Epithelial cell of proximal tubule (primary cell): ENCODE measurements around the gene HIPK3. TPM values are rescaled to one million over a fixed set of nuclear protein-coding genes. Genes with fewer than 3 reads are reported as not detected.
"Not testable (repeated sequence)": the region's sequence is repeated elsewhere in the genome, so short reads cannot be mapped to it uniquely, and the experiment has no call there.

Experiments
- DNase-seq: peaks from one replicate; pipeline ENCODE4 v3.0.0-alpha.2; 2011; ENCODE audit warnings: low read depth
- H3K4me3 ChIP-seq: 2 replicates; pipeline ENCODE4 v1.5.1; 2011; ENCODE audit warnings: low read depth, mild to moderate bottlenecking, low read length
- total RNA-seq: library from RNA; depleted of rRNA; stranded (reverse); fragments of >200 nt; gene quantifications from 2 replicates; pipeline ENCODE4 v1.2.3, GENCODE V29; 2015
- TF ChIP-seq, protein P1 (sequence below): conservative IDR thresholded peaks from 2 replicates; pipeline ENCODE4 v1.5.1; 2012; ENCODE audit warnings: low read depth, mild to moderate bottlenecking, low read length

Gene HIPK3
- 21.3 and 26.9 TPM in 2 replicates for total RNA-seq

DNA sequence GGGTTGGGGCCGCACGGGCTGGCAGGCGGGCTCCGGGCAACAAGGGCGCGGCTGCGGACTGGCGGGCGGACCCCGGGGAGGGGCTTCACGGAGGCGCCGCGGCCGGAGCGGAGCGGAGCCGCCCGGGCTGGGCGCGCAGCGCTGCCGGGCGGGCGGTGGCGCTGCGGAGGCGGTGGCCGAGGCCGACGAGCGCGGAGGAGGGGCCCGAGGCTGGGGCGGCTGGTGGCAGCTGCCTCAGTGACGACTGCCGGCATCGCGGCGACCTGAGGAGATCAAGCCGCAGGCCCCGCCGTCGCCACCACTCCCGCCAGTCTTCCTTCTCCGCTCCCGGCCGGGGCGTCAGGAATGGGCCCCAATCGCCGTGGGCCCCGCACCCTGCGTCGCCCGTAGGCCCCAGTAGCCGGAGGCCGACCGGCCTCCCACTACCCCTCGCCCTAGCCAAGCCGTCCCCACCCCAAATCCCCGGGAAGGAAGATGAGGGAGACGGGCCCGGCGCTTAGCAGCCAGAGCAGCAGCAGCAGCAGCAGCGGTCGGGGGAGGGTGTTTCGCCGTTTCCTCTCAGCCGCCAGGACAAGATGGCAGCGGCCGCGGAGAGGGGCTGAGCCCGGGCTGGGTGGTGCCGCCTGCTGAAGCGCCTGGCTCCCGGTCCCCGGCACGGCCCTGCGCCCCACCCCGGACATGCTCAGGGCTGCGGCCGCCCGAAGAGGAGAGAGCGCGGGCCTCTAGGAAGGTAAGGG, at the start of gene HIPK3:
HIPK3 (plus strand) TSS at position 222 of the 737 bp plus-strand sequence.
- TF ChIP-seq, protein P1, sequence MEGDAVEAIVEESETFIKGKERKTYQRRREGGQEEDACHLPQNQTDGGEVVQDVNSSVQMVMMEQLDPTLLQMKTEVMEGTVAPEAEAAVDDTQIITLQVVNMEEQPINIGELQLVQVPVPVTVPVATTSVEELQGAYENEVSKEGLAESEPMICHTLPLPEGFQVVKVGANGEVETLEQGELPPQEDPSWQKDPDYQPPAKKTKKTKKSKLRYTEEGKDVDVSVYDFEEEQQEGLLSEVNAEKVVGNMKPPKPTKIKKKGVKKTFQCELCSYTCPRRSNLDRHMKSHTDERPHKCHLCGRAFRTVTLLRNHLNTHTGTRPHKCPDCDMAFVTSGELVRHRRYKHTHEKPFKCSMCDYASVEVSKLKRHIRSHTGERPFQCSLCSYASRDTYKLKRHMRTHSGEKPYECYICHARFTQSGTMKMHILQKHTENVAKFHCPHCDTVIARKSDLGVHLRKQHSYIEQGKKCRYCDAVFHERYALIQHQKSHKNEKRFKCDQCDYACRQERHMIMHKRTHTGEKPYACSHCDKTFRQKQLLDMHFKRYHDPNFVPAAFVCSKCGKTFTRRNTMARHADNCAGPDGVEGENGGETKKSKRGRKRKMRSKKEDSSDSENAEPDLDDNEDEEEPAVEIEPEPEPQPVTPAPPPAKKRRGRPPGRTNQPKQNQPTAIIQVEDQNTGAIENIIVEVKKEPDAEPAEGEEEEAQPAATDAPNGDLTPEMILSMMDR = no peak
- DNase-seq = no peak

DNA sequence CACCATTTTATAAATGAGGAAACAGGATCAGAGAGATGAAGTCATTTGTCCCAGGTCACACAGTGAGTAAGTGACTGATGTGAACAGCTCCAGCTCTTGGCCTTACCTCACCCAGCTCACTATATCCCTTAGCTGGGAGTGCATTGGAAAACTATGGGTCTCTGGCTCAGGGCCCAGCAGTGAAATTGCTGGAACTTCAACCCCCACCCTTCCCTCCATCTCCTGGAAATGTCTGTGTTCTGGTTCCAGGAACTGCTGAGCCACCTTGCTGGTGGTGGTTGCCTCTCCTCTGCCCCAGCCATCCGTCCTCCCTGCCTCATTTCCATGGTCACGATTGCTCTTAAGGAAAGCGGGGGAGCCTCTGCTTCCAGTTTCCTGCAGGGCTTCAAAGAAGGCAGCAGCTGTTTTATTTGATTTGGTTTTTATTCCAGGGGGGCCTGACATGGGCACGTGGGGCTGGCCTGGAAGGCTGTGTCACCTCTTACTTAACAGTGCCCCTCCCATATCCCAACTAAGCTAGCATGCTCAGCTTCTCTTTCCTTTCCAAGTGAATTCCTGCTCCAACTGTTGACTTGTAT, 49.7 kb upstream of the HIPK3 start:
- TF ChIP-seq, protein P1 = no peak
- DNase-seq = no peak
- no peak overlapping the region for H3K4me3 ChIP-seq

More for the DNA sequence above, at the start of gene HIPK3:
- peak within 1 kb of the TSS; percentile 91 for H3K4me3 ChIP-seq

DNA sequence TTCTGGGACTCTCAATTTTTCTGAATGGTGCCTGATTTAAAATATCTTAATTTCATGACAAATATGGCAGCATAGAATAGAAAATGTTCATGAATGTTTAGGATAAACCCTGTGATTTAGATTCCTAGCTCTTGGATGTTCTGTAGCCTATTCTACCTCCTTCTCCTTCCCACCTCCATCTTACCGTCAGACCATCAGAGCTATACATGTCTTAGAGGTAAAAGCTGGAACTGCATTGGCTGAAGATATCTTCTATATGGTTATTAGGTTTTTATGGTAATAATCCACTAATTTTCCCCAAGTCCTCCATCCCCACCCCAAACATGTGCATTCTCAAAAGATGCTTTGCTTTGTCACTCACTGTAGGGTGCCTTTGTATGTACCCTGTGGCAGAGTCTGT, 49.0 kb upstream of the HIPK3 start:
- DNase-seq = no peak
- no peak overlapping the region for H3K4me3 ChIP-seq
- TF ChIP-seq, protein P1 = no peak

DNA sequence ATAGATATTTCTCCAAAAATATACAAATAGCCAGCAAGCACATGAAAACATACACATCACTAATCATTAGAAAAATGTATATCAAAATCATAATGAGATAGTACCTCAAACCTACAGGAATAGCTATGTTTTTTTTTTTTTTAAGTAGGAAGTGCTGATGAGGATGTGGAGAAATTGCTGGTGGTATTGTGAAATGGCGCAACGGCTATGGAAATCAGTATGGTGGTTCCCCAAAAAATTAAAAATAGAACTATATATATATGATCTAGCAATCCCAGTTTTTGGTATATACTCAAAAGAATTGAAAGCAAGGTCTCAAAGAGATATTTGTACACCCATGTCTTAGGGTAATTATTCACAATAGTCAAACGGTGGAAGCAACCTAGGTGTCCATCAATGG, 46.0 kb upstream of the HIPK3 start:
- TF ChIP-seq, protein P1 = no peak
- DNase-seq = no peak
- no peak overlapping the region for H3K4me3 ChIP-seq

DNA sequence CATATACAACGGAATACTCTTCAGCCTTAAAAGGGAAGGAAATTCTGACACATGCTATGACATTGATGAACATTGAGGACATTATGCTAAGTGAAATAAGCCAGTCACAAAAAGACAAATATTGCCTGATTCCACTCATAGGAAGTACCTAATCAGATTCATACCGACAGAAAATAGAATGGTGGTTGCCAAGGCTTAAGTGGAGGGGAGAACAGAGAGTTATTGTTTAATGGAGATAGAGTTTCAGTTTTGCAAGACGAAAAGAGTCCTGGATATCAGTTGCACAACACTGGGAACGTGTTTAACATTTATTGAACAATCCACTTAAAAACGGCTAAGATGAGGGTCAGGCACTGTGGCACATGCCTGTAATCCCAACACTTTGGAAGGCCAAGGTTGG, 45.6 kb upstream of the HIPK3 start:
- TF ChIP-seq, protein P1 = no peak
- DNase-seq = no peak
- no peak overlapping the region for H3K4me3 ChIP-seq

DNA sequence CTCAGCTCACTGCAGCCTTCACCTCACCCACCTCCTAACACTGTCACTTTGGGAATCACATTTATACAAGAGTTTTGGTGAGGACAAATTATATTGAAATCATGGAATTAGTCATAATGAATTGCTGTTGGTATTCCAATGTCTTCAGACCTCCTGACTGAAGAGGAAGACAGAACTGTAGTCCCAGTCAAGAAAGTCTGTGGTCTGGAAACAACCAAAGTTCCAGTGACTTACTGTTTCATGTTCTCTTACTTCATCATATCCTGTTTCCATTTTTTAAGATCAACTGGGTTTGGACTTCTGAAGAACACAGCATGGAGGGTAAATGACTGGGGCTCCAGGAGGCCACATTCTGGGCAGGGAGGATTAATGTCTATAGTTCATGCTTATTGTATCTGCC, 43.0 kb upstream of the HIPK3 start:
- TF ChIP-seq, protein P1 = no peak
- no peak overlapping the region for H3K4me3 ChIP-seq
- no peak for DNase-seq

DNA sequence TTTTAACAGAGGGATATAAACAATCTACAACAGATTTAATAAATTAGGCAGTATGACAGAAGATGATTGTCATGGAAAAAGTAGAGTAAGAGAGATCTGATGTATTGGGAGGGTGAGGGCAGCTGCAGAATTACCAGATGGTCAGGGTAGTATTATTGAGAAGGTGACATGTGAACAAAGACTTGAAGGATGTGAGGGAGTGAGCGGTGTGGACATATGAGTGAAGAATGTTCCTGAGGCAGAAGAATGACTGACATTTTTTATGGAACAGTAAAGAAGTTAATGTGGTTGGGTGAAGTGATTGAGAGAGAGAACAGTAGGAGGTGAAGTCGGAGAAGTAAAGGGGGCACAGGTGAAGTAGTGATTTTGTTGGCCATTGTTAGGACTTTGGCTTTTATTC, 42.4 kb upstream of the HIPK3 start:
- no peak for DNase-seq
- no peak overlapping the region for H3K4me3 ChIP-seq
- TF ChIP-seq, protein P1 = no peak

DNA sequence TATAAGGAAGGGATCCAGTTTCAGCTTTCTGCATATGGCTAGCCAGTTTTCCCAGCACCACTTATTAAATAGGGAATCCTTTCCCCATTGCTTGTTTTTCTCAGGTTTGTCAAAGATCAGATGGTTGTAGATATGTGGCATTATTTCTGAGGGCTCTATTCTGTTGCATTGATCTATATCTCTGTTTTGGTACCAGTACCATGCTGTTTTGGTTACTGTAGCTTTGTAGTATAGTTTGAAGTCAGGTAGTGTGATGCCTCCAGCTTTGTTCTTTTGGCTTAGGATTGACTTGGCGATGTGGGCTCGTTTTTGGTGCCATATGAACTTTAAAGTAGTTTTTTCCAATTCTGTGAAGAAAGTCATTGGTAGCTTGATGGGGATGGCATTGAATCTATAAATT, 40.5 kb upstream of the HIPK3 start:
- DNase-seq = not testable (repeated sequence)

More for the DNA sequence above, 40.5 kb upstream of the HIPK3 start:
- H3K4me3 ChIP-seq = not testable (repeated sequence)
